HEK293T (cell line): ENCODE data around the gene SRM.
"Not testable (repeated sequence)": the region's sequence is repeated elsewhere in the genome, so short reads cannot be mapped to it uniquely, and the experiment has no call there.

Source experiments
- CTCF ChIA-PET: fragments of 350-600 bp; formaldehyde crosslinking; extraction: SDS; loops from one replicate; lab custom pipeline; 2021; ENCODE audit warnings: antibody characterized with exemption, inconsistent platforms; lab: Yijun Ruan, JAX
- POLR2A ChIA-PET: fragments of 350-600 bp; formaldehyde crosslinking; extraction: SDS; loops from one replicate; lab custom pipeline; 2020; ENCODE audit warnings: antibody characterized with exemption, inconsistent platforms; lab: Yijun Ruan, JAX
- DNase-seq: peaks from one replicate; pipeline ENCODE4 v3.0.0; 2012; ENCODE audit warnings: mixed read lengths; ENCODE audit errors: extremely low spot score
- ARNT ChIP-seq: fragments of 450-650 bp; IDR thresholded peaks from 2 replicates; pipeline ENCODE4 v1.6.1; 2017; ENCODE audit warnings: mild to moderate bottlenecking
- BHLHE40 ChIP-seq: fragments of 450-650 bp; IDR thresholded peaks from 2 replicates; pipeline ENCODE4 v1.6.1; 2016; ENCODE audit warnings: mild to moderate bottlenecking, moderate library complexity, borderline replicate concordance
- CTBP1 ChIP-seq: fragments of 450-650 bp; IDR thresholded peaks from 2 replicates; pipeline ENCODE4 v1.6.1; 2016; ENCODE audit warnings: borderline replicate concordance
- ELF4 ChIP-seq: fragments of 450-650 bp; IDR thresholded peaks from 2 replicates; pipeline ENCODE4 v1.6.1; 2017; ENCODE audit warnings: antibody characterized with exemption
- FOXA1 ChIP-seq: fragments of 450-650 bp; IDR thresholded peaks from 2 replicates; pipeline ENCODE4 v1.6.1; 2016; ENCODE audit warnings: mild to moderate bottlenecking
- FOXK2 ChIP-seq: fragments of 450-650 bp; IDR thresholded peaks from 2 replicates; pipeline ENCODE4 v1.6.1; 2016; ENCODE audit warnings: mild to moderate bottlenecking
- FOXM1 ChIP-seq: fragments of 450-650 bp; IDR thresholded peaks from 2 replicates; pipeline ENCODE4 v1.6.1; 2017; ENCODE audit warnings: mild to moderate bottlenecking, borderline replicate concordance
- HDGF ChIP-seq: fragments of 450-650 bp; IDR thresholded peaks from 2 replicates; pipeline ENCODE4 v1.6.1; 2017; ENCODE audit warnings: antibody characterized with exemption, borderline replicate concordance
- L3MBTL2 ChIP-seq: fragments of 450-650 bp; conservative IDR thresholded peaks from 2 replicates; pipeline ENCODE4 v1.6.1; 2016; ENCODE audit warnings: mild to moderate bottlenecking
- LEF1 ChIP-seq: fragments of 450-650 bp; IDR thresholded peaks from 2 replicates; pipeline ENCODE4 v1.6.1; 2017; ENCODE audit warnings: mild to moderate bottlenecking, borderline replicate concordance
- NFRKB ChIP-seq: fragments of 450-650 bp; IDR thresholded peaks from 2 replicates; pipeline ENCODE4 v1.6.1; 2016; ENCODE audit warnings: mild to moderate bottlenecking, moderate library complexity
- PKNOX1 ChIP-seq: fragments of 450-650 bp; IDR thresholded peaks from 2 replicates; pipeline ENCODE4 v1.6.1; 2016
- SP1 ChIP-seq: fragments of 450-650 bp; IDR thresholded peaks from 2 replicates; pipeline ENCODE4 v1.6.1; 2017
- SUZ12 ChIP-seq: fragments of 450-650 bp; IDR thresholded peaks from 2 replicates; pipeline ENCODE4 v1.6.1; 2016; ENCODE audit warnings: mild to moderate bottlenecking
- TARDBP ChIP-seq: fragments of 450-650 bp; IDR thresholded peaks from 2 replicates; pipeline ENCODE4 v1.6.1; 2016
- ZNF384 ChIP-seq: fragments of 450-650 bp; IDR thresholded peaks from 2 replicates; pipeline ENCODE4 v1.6.1; 2016

The SRM gene

GRCh38 chr1:11042995-11043874 is 16.6 kb downstream of the SRM start:
- DNase-seq = no peak
- ChIA-PET CTCF (no interaction called here), POLR2A (no interaction called here)
- TF ChIP-seq BHLHE40 (no peak), LEF1 (no peak), ARNT (no peak), CTBP1 (no peak), FOXM1 (no peak), PKNOX1 (no peak)

DNA sequence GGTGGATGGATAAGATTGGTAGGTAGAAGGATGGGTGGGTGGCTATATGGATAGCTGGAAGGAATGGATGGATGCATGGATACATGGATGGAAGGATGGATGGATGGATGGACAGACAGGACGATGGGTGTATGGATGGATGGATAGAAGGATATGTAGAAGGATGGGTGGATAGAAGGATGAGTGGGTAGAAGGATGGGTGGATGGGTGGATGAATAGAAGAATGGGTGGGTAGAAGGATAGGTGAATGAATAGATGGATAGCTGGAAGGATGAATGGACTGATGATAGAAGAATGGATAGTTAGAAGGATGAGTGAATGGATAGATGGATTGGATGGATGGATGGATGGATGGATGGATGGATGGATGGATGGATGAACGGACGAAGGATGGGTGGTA is 17.8 kb downstream of the SRM start:
- CTCF ChIA-PET = no interaction called here
- DNase-seq = no peak
- POLR2A ChIA-PET = no interaction called here
- no peak for TF ChIP-seq SUZ12
- no peak for TF ChIP-seq CTBP1
- no peak for TF ChIP-seq LEF1
- TF ChIP-seq BHLHE40 = no peak
- no peak for TF ChIP-seq ZNF384
- TF ChIP-seq HDGF = no peak
- no peak for TF ChIP-seq FOXM1
- TF ChIP-seq L3MBTL2 = no peak
- TF ChIP-seq ELF4 = no peak
- TF ChIP-seq FOXK2 = no peak
- no peak for TF ChIP-seq TARDBP
- TF ChIP-seq SP1 = no peak
- no peak for TF ChIP-seq ARNT
- no peak for TF ChIP-seq FOXA1
- no peak for TF ChIP-seq NFRKB
- no peak for TF ChIP-seq PKNOX1

GRCh38 chr1:11041048-11041447 is 18.8 kb downstream of the SRM start:
- POLR2A ChIA-PET = no interaction called here
- TF ChIP-seq SP1 = no peak
- TF ChIP-seq ZNF384 = no peak
- no peak for TF ChIP-seq SUZ12
- no peak for TF ChIP-seq FOXK2
- TF ChIP-seq ELF4 = no peak
- TF ChIP-seq BHLHE40 = no peak
- TF ChIP-seq CTBP1 = no peak
- TF ChIP-seq FOXA1 = no peak
- no peak for TF ChIP-seq TARDBP
- no peak for TF ChIP-seq PKNOX1
- TF ChIP-seq HDGF = no peak
- no peak for TF ChIP-seq L3MBTL2
- TF ChIP-seq NFRKB = no peak
- no peak for TF ChIP-seq LEF1
- TF ChIP-seq ARNT = no peak
- TF ChIP-seq FOXM1 = no peak
- DNase-seq = no peak
- CTCF ChIA-PET = no interaction called here

DNA sequence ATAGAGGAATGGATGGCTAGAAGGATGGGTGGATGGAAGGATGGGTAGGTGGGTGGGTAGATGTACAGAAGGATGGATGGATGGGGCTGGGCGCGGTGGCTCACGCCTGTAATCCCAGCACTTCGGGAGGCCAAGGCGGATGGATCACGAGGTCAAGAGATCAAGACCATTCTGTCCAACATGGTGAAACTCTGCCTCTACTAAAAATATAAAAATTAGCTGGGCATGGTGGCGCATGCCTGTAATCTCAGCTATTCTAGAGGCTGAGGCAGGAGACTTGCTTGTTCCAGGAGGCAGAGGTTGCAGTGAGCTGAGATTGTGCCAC is 19.8 kb downstream of the SRM start:
- POLR2A ChIA-PET, CTCF ChIA-PET, DNase-seq: not testable (repeated sequence)

DNA sequence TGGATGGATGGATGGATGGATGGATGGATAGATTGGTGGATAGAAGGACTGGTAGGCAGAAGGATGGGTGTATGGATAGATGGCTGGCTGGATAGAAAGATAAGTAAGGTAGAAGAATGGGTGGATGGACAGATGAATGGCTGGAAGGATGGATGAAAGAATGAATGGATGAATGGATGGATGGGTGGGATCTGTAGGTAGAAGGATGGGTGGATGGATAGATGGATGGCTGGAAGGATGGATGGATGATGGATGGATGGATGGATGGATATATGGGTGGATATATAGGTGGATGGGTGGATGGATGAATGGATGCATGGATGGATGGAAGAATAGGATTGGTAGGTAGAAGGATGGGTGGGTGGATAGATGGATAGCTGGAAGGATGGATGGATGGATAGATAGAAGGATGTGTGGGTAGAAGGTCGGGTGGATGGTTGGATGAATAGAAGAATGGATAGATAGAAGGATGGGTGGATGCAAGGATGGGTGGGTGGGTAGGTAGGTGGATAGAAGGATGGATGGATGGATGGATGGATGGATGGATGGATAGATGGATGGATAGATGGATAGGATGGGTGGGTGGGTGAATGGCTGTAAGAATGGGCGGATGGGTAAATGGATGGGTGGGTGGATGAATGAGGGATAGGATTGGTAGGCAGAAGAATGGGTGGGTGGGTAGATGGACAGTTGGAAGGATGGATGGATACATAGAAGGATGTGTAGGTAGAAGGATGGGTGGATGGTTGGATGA is 20.3 kb downstream of the SRM start:
- POLR2A ChIA-PET = no interaction called here
- TF ChIP-seq ARNT (no peak), LEF1 (no peak), FOXA1 (no peak), HDGF (no peak), ELF4 (no peak), BHLHE40 (no peak), SUZ12 (no peak), L3MBTL2 (no peak), SP1 (no peak), TARDBP (no peak), PKNOX1 (no peak)
- CTCF ChIA-PET = no interaction called here
- DNase-seq = no peak
